Right atrium auricular region (tissue), 2 donors: Measurements from ENCODE around the gene ZNF219. TPM values are rescaled to one million over a fixed set of nuclear protein-coding genes. Genes with fewer than 3 reads are reported as not detected.
A peak's percentile ranks its signal among the peaks of the same experiment; 100 is the strongest.

Experiments
- DNase-seq: peaks from one replicate; pipeline ENCODE4 v3.0.0-alpha.2; 2019; ENCODE audit warnings: low spot score
- H3K27ac ChIP-seq, 2 donors: fragments of 200-600 bp; sonication (generic); 1 replicate in 1 of 2; 2 replicates in 1 of 2; pipeline ENCODE4 v1.5.1; 2016 to 2019
- H3K27me3 ChIP-seq, 2 donors: fragments of 200-600 bp; sonication (generic); one replicate each; pipeline versions ENCODE4 v1.5.1 to v1.6.0; 2017 to 2019
- H3K36me3 ChIP-seq: fragments of 200-600 bp; sonication (generic); one replicate; pipeline ENCODE4 v1.5.1; 2016
- H3K4me1 ChIP-seq, 2 donors: fragments of 200-600 bp; sonication (generic); one replicate each; pipeline versions ENCODE4 v1.5.1 to v1.6.0; 2017 to 2019
- H3K4me3 ChIP-seq, 2 donors: fragments of 200-600 bp; sonication (generic); 1 replicate in 1 of 2; 2 replicates in 1 of 2; pipeline ENCODE4 v1.5.1; 2017 to 2019; ENCODE audit warnings: mild to moderate bottlenecking in 1 of 2, moderate library complexity in 1 of 2
- H3K9me3 ChIP-seq, 2 donors: fragments of 200-600 bp; sonication (generic); one replicate each; pipeline ENCODE4 v1.5.1; 2019
- CTCF ChIP-seq, 2 donors: fragments of 200-600 bp; sonication (generic); IDR thresholded peaks; one replicate each; pipeline ENCODE4 v1.5.1; 2019; ENCODE audit warnings: antibody characterized with exemption in 2 of 2
- total RNA-seq, 2 donors: library from RNA; depleted of rRNA; stranded (reverse); fragments of >200 nt; gene quantifications; one replicate each; pipeline ENCODE4 v1.1.0, GENCODE V29; 2016

Gene ZNF219
- total RNA-seq, 2 donors from 2014 or later, result 49.7 to 66.6 TPM

- peak overlapping the region; percentile 74 to 77 for H3K4me3 ChIP-seq
- no peaks in the 10 kb centered on the region for H3K9me3 ChIP-seq
- H3K27ac ChIP-seq, result peak overlapping the region; percentile 93
- peaks cover 0 to 57% of the 10 kb centered on the region in 2 donors for H3K4me1 ChIP-seq
- peaks cover 9% of the 10 kb centered on the region for H3K36me3 ChIP-seq
- no peaks in the 10 kb centered on the region for H3K27me3 ChIP-seq
- DNase-seq, result no peak
- no peak for TF ChIP-seq CTCF (IDR thresholded peaks at IDR 0.05)
Measured at GRCh38 chr14:21096978-21097635, 1.3 kb downstream of the ZNF219 start.

DNA sequence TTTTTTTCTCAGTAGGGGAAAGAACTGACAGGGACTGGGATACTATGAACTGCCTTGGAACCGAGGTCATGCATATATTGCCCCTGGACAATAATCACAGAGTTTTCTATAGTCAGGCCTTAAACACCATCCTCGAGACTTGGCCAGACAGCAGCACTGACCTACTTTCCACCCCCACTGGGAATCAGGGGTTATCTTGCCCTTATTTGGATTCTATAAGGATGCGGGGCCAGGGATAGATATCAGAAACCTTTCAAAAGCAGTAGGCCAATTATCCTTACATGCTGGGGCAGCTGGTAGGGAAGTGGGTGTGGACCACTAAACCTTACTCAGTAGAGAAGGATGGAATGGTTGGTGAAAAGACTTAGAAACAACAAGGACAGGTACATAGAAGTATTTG is 2.0 kb downstream of the ZNF219 start:
- H3K27ac ChIP-seq, result peak overlapping the region; percentile 38 to 93
- no peak for TF ChIP-seq CTCF (IDR thresholded peaks at IDR 0.05)
- H3K27me3 ChIP-seq, result no peaks in the 10 kb centered on the region

GRCh38 chr14:21095430-21096205 is 2.8 kb downstream of the ZNF219 start:
- Histone ChIP-seq H3K4me1 (peaks cover 0 to 58% of the 10 kb centered on the region in 2 donors), H3K27ac (peak overlapping the region; percentile 38 to 93), H3K27me3 (no peaks in the 10 kb centered on the region), H3K9me3 (no peaks in the 10 kb centered on the region), H3K4me3 (no peak overlapping the region), H3K36me3 (peaks cover 24% of the 10 kb centered on the region)
- no peak for TF ChIP-seq CTCF (IDR thresholded peaks at IDR 0.05)
- DNase-seq, result no peak

More for the DNA sequence above, 2.0 kb downstream of the ZNF219 start:
- H3K4me1 ChIP-seq, result peaks cover 0 to 58% of the 10 kb centered on the region in 2 donors
- H3K9me3 ChIP-seq, result no peaks in the 10 kb centered on the region
- peaks cover 16% of the 10 kb centered on the region for H3K36me3 ChIP-seq
- no peak overlapping the region for H3K4me3 ChIP-seq
- no peak for DNase-seq

- Histone ChIP-seq H3K9me3 (no peaks in the 10 kb centered on the region), H3K36me3 (peaks cover 32% of the 10 kb centered on the region), H3K27me3 (no peaks in the 10 kb centered on the region), H3K27ac (no peak overlapping the region), H3K4me3 (no peak overlapping the region), H3K4me1 (peaks cover 0 to 49% of the 10 kb centered on the region in 2 donors)
- TF ChIP-seq CTCF (IDR thresholded peaks at IDR 0.05), result no peak
- no peak for DNase-seq
Measured at GRCh38 chr14:21093769-21094681, 4.4 kb downstream of the ZNF219 start.

- DNase-seq, result no peak
- no peak for TF ChIP-seq CTCF (IDR thresholded peaks at IDR 0.05)
- Histone ChIP-seq H3K27ac (no peak overlapping the region), H3K9me3 (no peaks in the 10 kb centered on the region), H3K27me3 (no peaks in the 10 kb centered on the region), H3K4me1 (peaks cover 0 to 47% of the 10 kb centered on the region in 2 donors), H3K36me3 (peaks cover 39% of the 10 kb centered on the region), H3K4me3 (no peak overlapping the region)
Measured at GRCh38 chr14:21093018-21093417, 5.4 kb downstream of the ZNF219 start.
